Large intestine (tissue), 3 donors: Measurements from ENCODE around the gene FAM50A. TPM values are rescaled to one million over a fixed set of nuclear protein-coding genes. Genes with fewer than 3 reads are reported as not detected.

Source experiments
- DNase-seq, 2 donors: peaks; one replicate each; pipeline versions ENCODE4 v3.0.0 to v3.0.0-alpha.2; 2013
- H3K27ac ChIP-seq: one replicate; pipeline ENCODE4 v1.5.1; 2013; ENCODE audit warnings: low read length
- H3K27me3 ChIP-seq: 2 replicates; pipeline ENCODE4 v1.6.1; 2013; ENCODE audit warnings: low read length; ENCODE audit not compliant: control insufficient read depth, insufficient read depth
- H3K36me3 ChIP-seq: 2 replicates; pipeline ENCODE4 v1.6.1; 2013; ENCODE audit warnings: low read length; ENCODE audit not compliant: control insufficient read depth, insufficient read depth
- H3K4me1 ChIP-seq: one replicate; pipeline ENCODE4 v1.6.1; 2013; ENCODE audit warnings: low read length; ENCODE audit not compliant: control insufficient read depth, insufficient read depth
- H3K4me3 ChIP-seq: one replicate; pipeline ENCODE4 v1.5.1; 2013; ENCODE audit warnings: low read length
- H3K9me3 ChIP-seq: one replicate; pipeline ENCODE4 v1.6.1; 2013; ENCODE audit warnings: mild to moderate bottlenecking, low read depth, low read length, moderate library complexity; ENCODE audit not compliant: control insufficient read depth
- WGBS: methylation state at CpG from one replicate; pipeline ENCODE4 v1.1.5; 2013; ENCODE audit warnings: low lambda C conversion rate; ENCODE audit not compliant: insufficient coverage; 5-methylcytosine and 5-hydroxymethylcytosine counted together
- polyA plus RNA-seq: library from polyadenylated mRNA; unstranded; fragments of 120-200 nt; gene quantifications from one replicate; pipeline ENCODE4 v1.2.1, GENCODE V29; 2013

FAM50A gene
- polyA plus RNA-seq, 1 donor, result 71.3 TPM

GRCh38 chrX:154452823-154453222, 8.9 kb downstream of the FAM50A start:
- Histone ChIP-seq H3K27ac (no peak overlapping the region), H3K4me3 (no peak overlapping the region), H3K27me3 (no peaks in the 10 kb centered on the region), H3K36me3 (peaks cover 22% of the 10 kb centered on the region), H3K9me3 (no peaks in the 10 kb centered on the region), H3K4me1 (no peaks in the 10 kb centered on the region)
- WGBS, result no CpG with 5 or more reads among the region's 9 CpGs
- no peak for DNase-seq

- peak overlapping the region; percentile 42 for H3K4me3 ChIP-seq
- peak; percentile 68 to 77 for DNase-seq
- no CpG with 5 or more reads among the region's 65 CpGs for WGBS
- no peaks in the 10 kb centered on the region for H3K27me3 ChIP-seq
- H3K9me3 ChIP-seq, result no peaks in the 10 kb centered on the region
- H3K4me1 ChIP-seq, result peaks cover 2% of the 10 kb centered on the region
- H3K36me3 ChIP-seq, result peaks cover 14% of the 10 kb centered on the region
- H3K27ac ChIP-seq, result peak overlapping the region; percentile 32
Observed at GRCh38 chrX:154457491-154458115, 13.7 kb downstream of the FAM50A start.

- Histone ChIP-seq H3K27me3 (no peaks in the 10 kb centered on the region), H3K4me3 (peak within 1 kb of the TSS; percentile 80), H3K9me3 (no peaks in the 10 kb centered on the region), H3K36me3 (peaks cover 17% of the 10 kb centered on the region), H3K4me1 (peaks cover 2% of the 10 kb centered on the region), H3K27ac (peak within 1 kb of the TSS; percentile 42)
- WGBS, result no CpG with 5 or more reads among the region's 88 CpGs
- DNase-seq, result no peak
Observed at GRCh38 chrX:154458116-154458953, 14.4 kb downstream of the FAM50A start, which contains the start of gene PLXNA3. TSS of gene PLXNA3 (plus strand) at chrX:154458281. CDS start at chrX:154460184, 1,903 bp downstream.

- WGBS, result no CpG with 5 or more reads among the region's 15 CpGs
- H3K4me1 ChIP-seq, result peaks cover 2% of the 10 kb centered on the region
- DNase-seq, result peak in 1 of 2 donors; percentile 45
Observed at GRCh38 chrX:154458954-154459778, 15.2 kb downstream of the FAM50A start.

GRCh38 chrX:154459832-154460231, 15.9 kb downstream of the FAM50A start:
- Histone ChIP-seq H3K36me3 (peaks cover 27% of the 10 kb centered on the region), H3K27me3 (no peaks in the 10 kb centered on the region), H3K4me3 (peak overlapping the region; percentile 80), H3K27ac (no peak overlapping the region), H3K9me3 (no peaks in the 10 kb centered on the region), H3K4me1 (peaks cover 2% of the 10 kb centered on the region)
- DNase-seq, result no peak
- WGBS, result no CpG with 5 or more reads among the region's 14 CpGs

More at GRCh38 chrX:154458954-154459778, 15.2 kb downstream of the FAM50A start:
- no peaks in the 10 kb centered on the region for H3K27me3 ChIP-seq
- H3K36me3 ChIP-seq, result peaks cover 23% of the 10 kb centered on the region
- H3K27ac ChIP-seq, result peak overlapping the region; percentile 42
- peak overlapping the region; percentile 80 for H3K4me3 ChIP-seq
- no peaks in the 10 kb centered on the region for H3K9me3 ChIP-seq

GRCh38 chrX:154460326-154460725, 16.4 kb downstream of the FAM50A start:
- Histone ChIP-seq H3K4me1 (peaks cover 2% of the 10 kb centered on the region), H3K4me3 (no peak overlapping the region), H3K27me3 (no peaks in the 10 kb centered on the region), H3K36me3 (peaks cover 31% of the 10 kb centered on the region), H3K27ac (no peak overlapping the region), H3K9me3 (no peaks in the 10 kb centered on the region)
- DNase-seq, result no peak
- WGBS, result no CpG with 5 or more reads among the region's 26 CpGs

GRCh38 chrX:154462396-154462795, 18.5 kb downstream of the FAM50A start:
- Histone ChIP-seq H3K27ac (no peak overlapping the region), H3K4me3 (no peak overlapping the region), H3K27me3 (no peaks in the 10 kb centered on the region), H3K9me3 (no peaks in the 10 kb centered on the region), H3K36me3 (peaks cover 44% of the 10 kb centered on the region), H3K4me1 (peaks cover 2% of the 10 kb centered on the region)
- WGBS, result no CpG with 5 or more reads among the region's 8 CpGs
- DNase-seq, result no peak

GRCh38 chrX:154463611-154464220, 19.8 kb downstream of the FAM50A start:
- Histone ChIP-seq H3K4me1 (peaks cover 2% of the 10 kb centered on the region), H3K9me3 (no peaks in the 10 kb centered on the region), H3K27ac (no peak overlapping the region), H3K27me3 (no peaks in the 10 kb centered on the region), H3K4me3 (no peak overlapping the region), H3K36me3 (peaks cover 48% of the 10 kb centered on the region)
- no peak for DNase-seq
- WGBS, result no CpG with 5 or more reads among the region's 36 CpGs

GRCh38 chrX:154464806-154465365, 20.9 kb downstream of the FAM50A start:
- Histone ChIP-seq H3K9me3 (no peaks in the 10 kb centered on the region), H3K4me3 (no peak overlapping the region), H3K36me3 (peaks cover 58% of the 10 kb centered on the region), H3K4me1 (no peaks in the 10 kb centered on the region), H3K27me3 (no peaks in the 10 kb centered on the region), H3K27ac (no peak overlapping the region)
- WGBS, result no CpG with 5 or more reads among the region's 28 CpGs
- no peak for DNase-seq
